ENCODE measurements around the gene PNCK. TPM values are rescaled to one million over a fixed set of nuclear protein-coding genes. Genes with fewer than 3 reads are reported as not detected.

Gene PNCK
- total and polyA plus RNA-seq, 2 of the 13 experiments (the other 11 are each of a cell fraction or from before 2014, with no cell fraction given): 33.1 TPM; not detected in 1

- TF ChIP-seq ZFYVE20 (CRISPR knock-in tag; IDR thresholded peaks at IDR 0.05; ENCODE audit: borderline replicate concordance, low read depth) (no peak), KLF13 (CRISPR knock-in tag; IDR thresholded peaks at IDR 0.05) (no peak), GABPB1 (CRISPR knock-in tag; IDR thresholded peaks at IDR 0.05) (peak; percentile 67; the same call in 1 of the 2 replicates), POGZ (CRISPR knock-in tag; IDR thresholded peaks at IDR 0.05) (peak; percentile 49; the same call in 1 of the 2 replicates), TCF12 (IDR thresholded peaks at IDR 0.05) (no peak), TCF12 (CRISPR knock-in tag; IDR thresholded peaks at IDR 0.05) (0 out of 2 replicates have a peak, but pooled peaks have one; percentile 38), KAT7 (CRISPR knock-in tag; IDR thresholded peaks at IDR 0.05; ENCODE audit: borderline replicate concordance) (no peak), SMARCC2 (IDR thresholded peaks at IDR 0.05) (no peak), SAP130 (CRISPR knock-in tag; IDR thresholded peaks at IDR 0.05; ENCODE audit: low read depth) (peak; percentile 34; the same call in 1 of the 2 replicates), PAXIP1 (CRISPR knock-in tag; conservative IDR thresholded peaks at IDR 0.05) (peak; percentile 83), ARID5B (CRISPR knock-in tag; IDR thresholded peaks at IDR 0.05) (peak; percentile 62), SNAPC5 (CRISPR knock-in tag; IDR thresholded peaks at IDR 0.05; ENCODE audit: borderline replicate concordance) (no peak), NFATC3 (CRISPR knock-in tag; IDR thresholded peaks at IDR 0.05) (no peak), ZBTB33 (CRISPR knock-in tag; IDR thresholded peaks at IDR 0.05) (peak; percentile 68), ZNF549 (CRISPR knock-in tag; IDR thresholded peaks at IDR 0.05) (no peak), POGK (CRISPR knock-in tag; conservative IDR thresholded peaks at IDR 0.05) (0 out of 2 replicates have a peak, but pooled peaks have one; percentile 43), ZNF790 (CRISPR knock-in tag; IDR thresholded peaks at IDR 0.05; ENCODE audit: borderline replicate concordance) (no peak), NFYB (CRISPR knock-in tag; IDR thresholded peaks at IDR 0.05) (no peak)
Observed at GRCh38 chrX:153634832-153635231, 38.8 kb downstream of the PNCK start (continued).

Data from HepG2 (cell line).